Left ventricle myocardium superior (tissue), 1 donor: ENCODE results near the gene AREL1. TPM values are rescaled to one million over a fixed set of nuclear protein-coding genes. Genes with fewer than 3 reads are reported as not detected.
"Not testable (repeated sequence)": the region's sequence is repeated elsewhere in the genome, so short reads cannot be mapped to it uniquely, and the experiment has no call there.

Experiments used
- ATAC-seq: fragments of 200-7000 bp; cut with Tn5 transposase; one replicate; pipeline ENCODE4 v1.9.1; 2020; ENCODE audit warnings: mild to moderate bottlenecking, moderate library complexity
- DNase-seq: peaks from one replicate; pipeline ENCODE4 v3.0.0-alpha.2; 2020
- intact Hi-C: fragments of 100-400 bp; cut with micrococcal nuclease; formaldehyde crosslinking; loops from one replicate; pipeline ENCODE4 v1.11.0; 2022
- long read RNA-seq: library from polyadenylated mRNA; unstranded; transcript quantifications from one replicate; pipeline ENCODE4 v2.0.0, GENCODE V29; 2021
- total RNA-seq: library from RNA; stranded (reverse); fragmentation: NEBNext Ultra II Directional; extraction: Animal tissue kit (Norgen Biotek cat#: 25700); gene quantifications from one replicate; pipeline ENCODE4 v1.2.1, GENCODE V29; 2021
- donor health status: DM: no; HTN: yes; CAD: no; lungs with severe emphysema.

The AREL1 gene
- total RNA-seq, result 28.1 TPM
- long read RNA-seq, partial matches to known transcripts, result 10 of 18 reads
- long read RNA-seq, other reads (novel, unspliced or antisense), result 8 of 18 reads

GRCh38 chr14:74712499-74713394 lies at the start of gene AREL1, which contains the start of gene FCF1:
Gene AREL1 (minus strand): TSS chr14:74713080. CDS start chr14:74685615, 27,465 bp downstream.
Gene FCF1 (plus strand): TSS chr14:74713144. CDS start chr14:74713198, 54 bp downstream.
- DNase-seq (peak; percentile 70), ATAC-seq (peak; percentile 98)
- intact Hi-C loops, result no loop called here

- DNase-seq, intact Hi-C loops, ATAC-seq: not testable (repeated sequence)
These were observed 45.6 kb upstream of the AREL1 start for GRCh38 chr14:74758505-74758904.

- intact Hi-C loops, result no loop called here
- no peak for DNase-seq
- no peak for ATAC-seq
These were observed 43.4 kb upstream of the AREL1 start for GRCh38 chr14:74756326-74756725.

GRCh38 chr14:74754899-74755298 lies 42.0 kb upstream of the AREL1 start:
- DNase-seq (no peak), ATAC-seq (no peak)
- intact Hi-C loops, result no loop called here

GRCh38 chr14:74754157-74754556 lies 41.3 kb upstream of the AREL1 start:
- intact Hi-C loops, result no loop called here
- DNase-seq, result no peak
- no peak for ATAC-seq

GRCh38 chr14:74747237-74747636 lies 34.4 kb upstream of the AREL1 start:
- no peak for ATAC-seq
- intact Hi-C loops, result no loop called here
- no peak for DNase-seq

- intact Hi-C loops, result no loop called here
- DNase-seq (no peak), ATAC-seq (no peak)
These were observed 26.6 kb upstream of the AREL1 start for GRCh38 chr14:74739293-74740030.

- ATAC-seq (no peak), DNase-seq (no peak)
- intact Hi-C loops, result no loop called here
These were observed 25.0 kb upstream of the AREL1 start for GRCh38 chr14:74737753-74738325.

GRCh38 chr14:74735125-74735524 lies 22.2 kb upstream of the AREL1 start:
- no peak for ATAC-seq
- intact Hi-C loops, result no loop called here

GRCh38 chr14:74733221-74733620 lies 20.3 kb upstream of the AREL1 start:
- DNase-seq, result no peak
- ATAC-seq, result no peak
- intact Hi-C loops, result no loop called here

More at GRCh38 chr14:74735125-74735524, 22.2 kb upstream of the AREL1 start:
- no peak for DNase-seq

GRCh38 chr14:74732387-74732786 lies 19.5 kb upstream of the AREL1 start:
- intact Hi-C loops, result no loop called here
- ATAC-seq (no peak), DNase-seq (no peak)

GRCh38 chr14:74723134-74723533 lies 10.3 kb upstream of the AREL1 start:
- intact Hi-C loops, result no loop called here
- DNase-seq (no peak), ATAC-seq (no peak)

- intact Hi-C loops, result no loop called here
- no peak for DNase-seq
- no peak for ATAC-seq
These were observed 7.6 kb upstream of the AREL1 start for GRCh38 chr14:74720526-74720925.

GRCh38 chr14:74713395-74713735 lies 485 bp upstream of the AREL1 start:
- DNase-seq (no peak), ATAC-seq (peak; percentile 7)
- intact Hi-C loops, result no loop called here

GRCh38 chr14:74711651-74712050 lies 1.2 kb downstream of the AREL1 start:
- no peak for DNase-seq
- intact Hi-C loops, result no loop called here

GRCh38 chr14:74710480-74710879 lies 2.4 kb downstream of the AREL1 start:
- no peak for DNase-seq
- intact Hi-C loops, result no loop called here

More at GRCh38 chr14:74711651-74712050, 1.2 kb downstream of the AREL1 start:
- ATAC-seq, result no peak

GRCh38 chr14:74705613-74706500 lies 7.0 kb downstream of the AREL1 start:
- ATAC-seq (no peak), DNase-seq (no peak)
- intact Hi-C loops, result no loop called here

More at GRCh38 chr14:74710480-74710879, 2.4 kb downstream of the AREL1 start:
- ATAC-seq, result no peak

- intact Hi-C loops, result no loop called here
- ATAC-seq (no peak), DNase-seq (no peak)
These were observed 8.2 kb downstream of the AREL1 start for GRCh38 chr14:74704656-74705055.

- no peak for ATAC-seq
- intact Hi-C loops, result no loop called here
These were observed 9.8 kb downstream of the AREL1 start for GRCh38 chr14:74703043-74703442.

More at GRCh38 chr14:74703043-74703442, 9.8 kb downstream of the AREL1 start:
- no peak for DNase-seq
